Measurements from ENCODE around the gene RFTN1.
"Not testable (repeated sequence)": the region's sequence is repeated elsewhere in the genome, so short reads cannot be mapped to it uniquely, and the experiment has no call there.

RFTN1 gene

DNA sequence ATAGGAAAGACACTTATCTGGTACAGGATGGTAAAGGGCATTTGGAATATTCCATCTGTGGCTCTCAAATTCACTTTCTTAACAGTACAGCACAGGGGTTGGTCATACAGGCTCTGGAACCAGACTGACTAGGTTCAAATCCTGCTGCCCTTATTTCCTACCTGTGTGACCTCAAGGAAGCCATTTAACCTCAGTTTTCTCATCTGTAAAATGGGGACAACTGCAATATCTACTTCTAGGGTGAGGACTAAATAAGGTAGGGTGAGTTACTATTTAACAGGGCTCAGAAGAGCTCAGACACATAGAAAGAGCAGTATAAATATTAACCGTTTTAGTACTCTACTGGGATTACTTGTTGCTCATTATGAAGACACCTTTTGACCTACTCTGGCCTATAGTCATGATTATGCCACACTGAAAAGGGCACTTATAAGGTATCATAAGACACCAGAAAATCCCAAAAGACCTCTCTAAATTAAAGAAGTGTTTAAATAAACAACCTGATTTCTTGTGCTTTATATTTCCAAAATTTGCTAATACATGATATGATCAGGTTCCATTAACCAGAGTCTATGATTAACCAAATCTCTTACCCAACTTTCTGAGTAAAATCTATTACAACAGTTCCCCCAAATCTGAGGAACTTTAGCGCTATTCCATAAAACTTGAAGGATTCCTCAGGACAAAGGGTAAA is 6.5 kb downstream of the RFTN1 start:
- no peak for DNase-seq

DNA sequence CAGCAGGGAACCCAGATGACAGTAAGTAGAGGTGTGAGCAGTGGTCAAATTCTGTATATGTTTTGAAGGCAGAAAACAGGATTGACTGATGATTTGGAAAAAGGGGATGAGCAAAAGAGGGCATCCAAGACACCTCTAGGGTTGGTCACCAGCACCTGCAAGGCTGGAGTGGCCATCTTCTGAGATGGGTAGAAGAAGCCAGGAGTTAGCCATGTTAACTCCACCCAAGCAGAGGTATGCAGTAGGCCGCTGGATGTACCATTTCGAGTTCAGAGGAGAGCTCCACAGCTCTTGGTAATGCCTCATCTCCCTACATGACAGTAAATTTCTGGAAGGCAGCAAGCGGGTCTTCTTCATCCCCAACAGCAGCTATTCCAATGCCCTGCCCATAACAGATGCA is 7.0 kb downstream of the RFTN1 start:
- DNase-seq: no peak

DNA sequence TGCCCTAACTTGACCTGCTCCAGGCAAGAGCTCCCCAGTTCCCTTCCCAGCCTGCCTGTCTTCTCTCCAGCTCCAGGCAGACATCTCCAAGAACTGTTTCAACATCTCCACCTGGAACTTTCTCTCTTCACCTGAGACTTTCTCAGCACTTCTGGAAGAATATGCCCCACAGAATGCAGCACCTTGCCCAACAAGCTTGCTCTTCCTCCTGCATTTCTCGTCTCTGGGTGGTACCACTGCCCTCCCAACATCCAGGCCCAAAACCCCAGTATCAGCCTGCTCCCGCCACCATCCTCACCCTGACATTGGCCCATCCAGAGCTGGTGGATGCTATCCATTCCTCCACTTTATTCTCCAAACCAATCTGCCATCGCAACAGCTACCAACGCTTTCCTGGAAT is 8.8 kb downstream of the RFTN1 start:
- DNase-seq: no peak

DNA sequence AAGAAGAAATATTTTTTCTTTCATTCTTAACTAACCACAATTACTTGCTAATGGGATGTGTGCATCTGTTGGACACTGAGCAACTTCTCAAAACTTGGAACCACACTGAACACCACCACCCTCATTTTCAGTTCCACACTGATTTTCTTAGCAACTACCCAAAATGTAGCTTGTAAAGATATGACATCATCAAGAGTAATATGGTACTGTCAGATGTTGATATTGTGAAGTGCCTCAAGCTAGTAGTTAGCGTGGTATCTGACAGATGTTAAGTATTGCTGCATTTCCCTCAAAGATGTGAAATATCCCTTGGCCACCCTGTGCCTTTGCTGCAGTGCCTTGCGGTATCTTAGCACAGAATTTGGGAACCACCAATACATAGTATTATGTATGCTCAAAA is 9.3 kb downstream of the RFTN1 start:
- no peak for DNase-seq

DNA sequence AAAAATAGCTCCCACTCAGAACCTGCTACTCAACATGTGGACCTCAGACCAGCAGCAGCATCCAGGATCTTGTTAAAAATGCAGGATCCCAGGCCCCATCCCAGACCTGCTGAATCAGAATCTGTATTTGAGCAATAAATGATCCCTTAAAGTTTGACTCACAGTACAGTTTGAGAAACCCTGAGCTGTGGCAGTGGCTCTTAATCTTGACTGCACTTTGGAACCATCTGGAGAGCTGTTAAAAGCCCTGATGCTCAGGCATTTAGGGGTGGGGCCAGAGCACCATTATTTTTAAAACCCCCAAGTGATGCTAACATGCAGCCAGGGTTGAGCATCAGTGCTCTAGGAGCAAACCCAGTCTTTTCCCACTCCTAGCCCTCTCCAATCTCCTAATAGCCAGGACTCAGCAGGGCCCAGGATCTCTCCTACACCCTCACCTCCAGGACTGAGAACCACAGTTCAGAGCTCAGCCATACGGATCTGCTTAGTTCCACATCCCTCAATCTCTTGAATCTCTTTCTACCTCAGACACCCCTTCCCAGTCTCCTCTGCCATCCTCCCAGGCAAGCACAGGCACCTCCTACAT is 10.2 kb downstream of the RFTN1 start:
- DNase-seq: no peak

DNA sequence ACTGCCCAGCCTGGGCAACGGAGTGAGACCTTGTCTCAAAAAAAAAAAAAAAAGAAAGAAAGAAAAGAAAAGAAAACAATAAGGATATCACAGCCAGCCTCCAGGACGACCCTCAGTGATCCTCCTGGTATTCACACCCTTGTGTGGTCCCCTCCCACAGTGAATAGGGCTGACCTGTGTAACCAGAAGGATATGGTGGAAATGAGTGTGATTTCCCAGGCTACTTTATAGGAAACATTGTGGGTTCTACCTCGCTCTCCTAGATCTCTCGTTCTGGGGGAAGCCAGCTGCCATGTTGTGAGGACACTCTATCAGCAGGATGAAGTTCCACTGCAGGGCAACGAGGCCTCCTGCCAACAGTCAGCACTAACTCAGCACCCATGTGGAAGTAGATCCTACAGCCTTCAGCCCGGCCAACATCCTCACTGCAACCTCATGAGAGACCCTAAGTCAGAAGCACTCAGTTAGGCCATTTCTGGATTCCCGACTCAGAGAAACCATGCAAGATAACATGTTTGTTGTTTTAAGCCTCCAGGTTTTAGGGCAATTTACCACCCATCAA is 11.1 kb downstream of the RFTN1 start:
- DNase-seq: no peak

DNA sequence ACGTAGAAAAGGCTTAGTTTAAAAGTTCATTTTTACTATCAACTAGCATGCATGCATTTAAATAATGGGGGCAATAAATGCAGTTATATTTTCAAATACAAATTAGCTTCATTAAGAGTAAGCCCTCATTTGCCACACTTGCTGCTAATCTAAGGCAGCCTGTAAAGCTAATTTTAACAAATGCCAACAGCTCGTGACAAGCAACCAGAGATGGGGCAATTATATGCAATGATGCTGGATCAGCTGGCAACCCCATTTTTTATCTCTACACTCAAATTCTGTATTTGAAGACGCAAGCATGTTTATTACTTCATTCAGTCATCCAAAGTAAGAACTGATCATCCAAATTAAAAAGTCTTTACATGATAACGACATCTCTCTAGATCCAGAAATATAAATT is 12.1 kb downstream of the RFTN1 start:
- no peak for DNase-seq

DNA sequence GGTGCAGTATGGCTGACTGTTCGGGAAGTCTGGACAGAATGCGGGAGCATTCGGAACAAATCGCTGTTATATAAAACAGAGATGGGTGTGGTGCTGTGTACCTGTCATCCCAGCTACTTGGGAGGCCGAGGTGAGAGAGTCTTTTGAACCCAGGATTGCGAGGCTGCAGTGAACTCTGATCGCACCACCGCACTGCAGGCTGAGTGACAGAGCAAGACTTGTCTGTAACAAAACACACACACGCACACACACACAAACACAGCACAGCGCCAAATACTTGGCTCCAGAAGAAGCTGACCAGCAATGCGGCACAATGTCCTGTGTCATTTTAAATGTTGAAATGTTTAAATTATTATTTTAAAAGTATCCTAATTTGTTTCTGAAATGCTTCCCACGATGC is 12.6 kb downstream of the RFTN1 start:
- no peak for DNase-seq

DNA sequence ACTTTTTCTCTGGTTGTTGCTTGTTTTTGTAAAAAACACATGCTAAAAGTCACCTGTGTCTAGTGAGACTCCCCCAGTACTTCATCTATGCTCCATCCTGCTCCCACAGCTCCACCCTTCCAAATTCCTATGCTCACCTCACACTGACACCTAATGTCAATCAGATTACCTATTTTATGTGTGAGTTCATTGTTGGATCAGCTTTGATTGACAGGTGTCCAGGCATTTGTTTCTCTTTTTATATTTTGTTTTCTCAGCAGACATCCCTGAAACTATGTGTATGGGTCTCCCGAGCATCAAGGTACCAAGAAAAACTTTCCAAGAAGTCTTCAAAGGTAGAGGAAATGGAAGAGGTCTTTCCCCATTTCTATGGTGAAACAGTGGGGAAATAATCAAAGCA is 13.4 kb downstream of the RFTN1 start:
- DNase-seq: no peak

DNA sequence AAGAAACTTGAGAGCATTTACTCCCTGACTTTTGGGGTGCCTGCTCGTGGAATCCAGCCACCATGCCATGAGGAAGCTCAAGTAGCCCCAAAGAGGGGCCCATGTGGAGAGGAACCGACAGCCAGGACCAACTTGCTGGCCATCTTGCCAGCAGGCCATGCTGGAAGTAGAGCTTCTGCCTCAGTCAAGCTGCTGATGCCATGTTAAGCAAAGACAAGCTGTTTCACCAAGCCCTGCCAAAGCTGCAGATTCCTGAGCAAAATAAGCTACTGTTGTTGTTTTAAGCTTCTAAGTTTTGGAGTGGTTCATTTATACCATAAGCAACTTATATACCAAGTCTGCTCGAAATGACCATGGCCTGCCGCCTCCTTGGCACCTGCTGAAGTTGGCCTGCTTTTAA is 14.1 kb downstream of the RFTN1 start:
- DNase-seq: no peak

DNA sequence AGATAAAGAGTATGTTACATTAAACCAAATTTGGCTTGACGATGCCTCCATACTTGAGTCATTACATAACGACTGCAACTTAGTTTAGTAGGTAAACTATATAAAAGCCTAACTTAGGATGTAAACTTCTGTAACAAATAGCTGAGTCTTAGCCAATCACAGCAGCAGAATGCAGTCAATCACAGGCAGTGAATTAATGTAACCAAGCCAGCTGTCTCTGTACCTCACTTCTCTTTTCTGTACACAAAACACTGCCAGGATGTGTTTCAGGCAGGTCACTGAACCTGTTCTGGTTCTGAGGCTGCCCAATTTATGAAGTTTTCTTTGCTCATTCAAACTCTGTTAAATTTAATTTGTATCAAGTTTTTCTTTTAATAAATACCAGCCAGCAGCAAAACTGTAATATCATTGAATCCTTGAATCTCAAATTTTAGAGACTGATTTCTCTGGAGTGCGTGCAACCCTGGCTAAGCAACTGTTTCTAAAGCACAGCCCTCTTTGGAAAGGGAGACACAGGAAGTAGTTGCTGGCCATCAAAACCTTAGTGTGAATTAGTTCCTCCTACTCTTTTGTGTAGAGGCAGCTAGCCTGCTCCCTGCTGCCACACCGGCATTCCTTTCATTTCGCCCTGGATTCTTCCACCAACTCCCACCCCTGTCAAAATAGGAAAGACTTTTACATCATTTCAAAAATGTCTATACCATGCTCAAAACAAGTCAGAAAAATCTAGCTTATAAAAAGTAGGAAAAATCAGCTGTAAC is 15.2 kb downstream of the RFTN1 start:
- DNase-seq: no peak

DNA sequence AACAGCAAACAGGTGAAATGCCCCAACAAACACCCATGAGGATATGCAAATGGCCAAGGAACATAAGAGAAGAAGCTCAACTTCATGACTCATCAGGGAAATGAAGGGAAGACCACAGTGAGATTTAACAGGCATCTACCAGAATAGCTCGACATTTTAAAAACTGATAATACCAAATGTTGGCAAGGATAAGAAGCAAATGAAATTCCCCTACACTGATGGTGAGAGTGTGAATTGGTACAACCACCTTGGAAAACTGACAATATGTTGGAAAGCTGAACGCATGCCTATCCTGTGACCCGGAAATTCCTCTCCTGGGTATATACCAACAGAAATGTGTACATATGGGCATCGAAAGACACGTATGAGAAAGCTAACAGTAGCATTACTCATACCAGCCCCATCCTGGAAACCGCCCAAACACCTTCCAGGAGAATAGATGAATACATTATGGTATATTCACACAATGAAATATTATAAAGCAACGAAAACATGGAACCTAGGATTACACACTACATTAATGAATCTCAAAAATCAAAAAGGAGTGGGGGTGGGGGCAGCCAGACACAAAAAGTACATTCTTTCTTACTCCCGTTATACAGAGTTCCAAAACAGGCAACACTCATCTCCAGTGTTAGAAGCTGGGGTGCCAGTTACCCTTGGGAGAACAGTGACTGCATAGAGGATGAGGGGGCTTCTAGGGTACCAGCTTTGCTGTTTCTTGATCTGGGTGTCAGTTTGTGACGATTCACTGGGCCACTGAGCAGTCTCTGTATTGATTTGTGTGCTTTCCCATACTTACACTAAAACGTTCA is 16.9 kb downstream of the RFTN1 start:
- no peak for DNase-seq

DNA sequence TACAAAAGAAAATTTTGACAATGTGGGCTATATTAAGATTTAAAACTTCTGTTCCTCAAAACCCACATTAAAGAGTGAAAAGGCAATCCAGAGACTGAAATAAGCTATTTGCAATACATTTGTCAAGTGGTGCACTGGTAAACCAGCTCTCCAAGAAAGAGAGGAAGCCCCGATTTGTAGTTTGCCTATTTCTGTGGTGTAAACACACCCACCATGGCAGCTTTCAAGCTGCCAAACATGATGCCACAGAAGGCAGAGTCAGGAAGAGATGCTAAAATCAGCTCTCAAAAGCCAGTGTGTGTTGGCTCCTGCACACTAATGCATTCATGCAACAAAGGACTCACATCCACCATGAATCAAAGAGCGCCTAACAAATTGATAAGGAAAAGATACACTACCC is 17.5 kb downstream of the RFTN1 start:
- DNase-seq: peak; percentile 35

DNA sequence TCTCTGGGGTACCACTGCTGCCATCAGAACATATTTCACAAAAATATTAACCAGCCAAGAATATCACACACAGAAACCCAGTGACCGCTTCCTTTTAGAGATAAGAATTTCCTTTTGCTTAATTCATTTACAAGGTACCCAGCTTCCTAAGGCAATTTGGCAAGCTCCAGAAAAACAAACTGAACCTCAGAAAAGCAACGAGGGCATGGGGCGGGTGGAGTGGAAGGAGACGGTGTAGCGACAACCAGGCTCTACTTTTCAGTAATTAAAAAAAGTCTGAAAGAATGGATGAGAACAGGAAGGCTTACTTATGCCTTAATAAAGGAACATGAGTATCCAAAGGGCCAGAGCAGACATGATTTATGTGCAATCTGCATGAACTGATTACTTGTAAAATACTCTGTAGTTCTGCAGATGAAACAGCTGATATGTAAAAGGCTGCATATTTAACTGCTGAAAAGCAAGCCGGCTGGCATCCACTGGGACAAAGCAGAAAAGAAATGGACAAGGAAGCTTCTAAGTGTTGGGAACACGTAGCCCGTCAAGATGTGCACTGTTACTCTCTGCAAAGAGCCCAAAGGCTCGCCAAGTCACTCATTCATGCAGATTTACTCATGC is 18.6 kb downstream of the RFTN1 start:
- DNase-seq: no peak

DNA sequence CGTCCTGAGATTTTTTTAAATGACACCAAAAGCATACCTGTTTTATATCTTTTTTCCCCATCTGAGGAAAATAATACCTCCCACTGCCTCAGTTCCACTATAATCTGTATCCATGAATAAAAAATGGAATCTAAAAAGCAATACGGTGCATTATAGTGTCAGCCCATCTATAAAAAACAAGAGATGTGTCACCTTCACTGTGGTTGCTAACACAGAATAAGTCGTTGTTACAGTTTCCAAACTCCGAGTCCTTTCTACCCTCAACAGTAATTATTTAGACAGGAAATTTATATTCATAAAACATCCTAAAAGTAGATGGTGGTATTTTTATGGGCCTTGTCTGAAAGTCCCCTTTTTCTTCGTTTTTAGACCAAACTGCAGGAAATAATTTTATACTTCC is 19.4 kb downstream of the RFTN1 start:
- no peak for DNase-seq

DNA sequence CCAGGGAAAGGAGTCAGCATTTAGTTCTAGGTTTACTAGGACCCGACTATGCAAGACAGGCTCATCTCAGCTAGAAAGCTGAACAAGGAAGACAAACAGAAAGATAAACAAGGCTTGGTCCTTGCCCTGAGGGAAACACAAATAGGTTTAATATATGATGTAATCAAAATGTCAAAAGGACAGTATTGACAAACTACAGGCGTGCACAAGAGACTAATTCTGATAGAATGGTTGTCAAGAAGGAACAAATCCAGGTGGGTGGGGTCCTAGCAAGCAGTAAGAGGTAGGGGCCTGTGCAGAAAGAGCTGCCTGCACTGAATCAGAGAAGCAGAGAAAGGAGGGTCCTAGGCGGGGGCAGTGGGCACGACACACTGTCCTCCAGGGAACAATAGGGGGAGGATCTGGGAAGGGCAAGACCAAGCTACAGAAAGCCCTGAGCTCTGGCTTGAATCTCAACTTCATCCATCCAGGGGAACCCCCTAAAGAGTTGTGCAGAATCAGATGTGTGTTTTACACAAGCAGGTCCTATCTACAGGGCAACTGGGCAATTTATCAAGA is 23.4 kb downstream of the RFTN1 start:
- no peak for DNase-seq

DNA sequence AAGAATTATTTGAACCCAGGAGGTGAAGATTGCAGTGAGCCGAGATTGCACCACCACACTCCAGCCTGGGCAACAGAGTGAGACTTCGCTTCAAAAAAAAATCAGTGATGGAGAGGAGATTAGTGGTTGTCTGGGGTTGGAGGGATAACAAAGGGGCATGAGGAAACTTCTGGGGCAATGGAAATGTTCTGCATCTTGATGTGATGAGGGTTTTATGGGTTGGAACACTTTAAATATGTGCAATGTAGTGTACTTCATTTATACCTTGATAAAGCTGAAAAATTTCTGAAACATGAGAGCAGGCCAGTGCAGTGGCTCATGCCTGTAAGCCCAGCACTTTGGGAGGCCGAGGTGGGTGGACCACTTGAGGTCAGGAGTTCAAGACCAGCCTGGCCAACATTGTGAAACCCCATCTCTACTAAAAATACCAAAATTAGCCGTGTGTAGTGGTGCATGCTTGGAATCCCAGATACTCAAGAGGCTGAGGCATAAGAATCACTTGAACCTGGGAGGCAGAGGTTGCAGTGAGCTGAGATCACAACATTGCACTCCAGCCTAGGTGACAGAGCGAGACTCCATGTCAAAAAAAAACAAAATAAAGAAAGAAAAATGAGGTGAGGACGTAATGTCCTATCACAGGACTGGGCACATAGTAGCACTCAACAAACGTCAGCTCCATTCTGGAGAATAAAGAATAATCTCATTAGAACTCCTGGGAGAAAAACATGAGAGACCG is 24.0 kb downstream of the RFTN1 start:
- not testable (repeated sequence) for DNase-seq

DNA sequence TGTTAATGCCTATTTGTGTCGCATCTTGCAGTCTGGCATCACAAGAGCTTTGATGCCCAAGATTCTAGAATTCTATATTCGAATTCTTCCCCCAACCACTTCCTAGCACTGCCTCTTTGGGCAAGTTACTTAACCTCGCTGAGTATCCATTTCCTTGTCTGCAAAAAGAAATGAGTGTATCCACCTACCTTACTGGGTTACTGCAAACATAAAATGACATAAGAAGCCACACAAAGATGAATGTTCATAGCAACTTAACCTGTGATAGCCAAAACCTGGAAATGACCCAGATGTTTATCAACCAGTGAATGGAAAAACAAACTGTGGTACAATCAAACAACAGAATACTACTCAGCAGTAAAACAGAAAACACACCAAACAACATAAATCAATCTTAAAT is 24.9 kb downstream of the RFTN1 start:
- DNase-seq: no peak

DNA sequence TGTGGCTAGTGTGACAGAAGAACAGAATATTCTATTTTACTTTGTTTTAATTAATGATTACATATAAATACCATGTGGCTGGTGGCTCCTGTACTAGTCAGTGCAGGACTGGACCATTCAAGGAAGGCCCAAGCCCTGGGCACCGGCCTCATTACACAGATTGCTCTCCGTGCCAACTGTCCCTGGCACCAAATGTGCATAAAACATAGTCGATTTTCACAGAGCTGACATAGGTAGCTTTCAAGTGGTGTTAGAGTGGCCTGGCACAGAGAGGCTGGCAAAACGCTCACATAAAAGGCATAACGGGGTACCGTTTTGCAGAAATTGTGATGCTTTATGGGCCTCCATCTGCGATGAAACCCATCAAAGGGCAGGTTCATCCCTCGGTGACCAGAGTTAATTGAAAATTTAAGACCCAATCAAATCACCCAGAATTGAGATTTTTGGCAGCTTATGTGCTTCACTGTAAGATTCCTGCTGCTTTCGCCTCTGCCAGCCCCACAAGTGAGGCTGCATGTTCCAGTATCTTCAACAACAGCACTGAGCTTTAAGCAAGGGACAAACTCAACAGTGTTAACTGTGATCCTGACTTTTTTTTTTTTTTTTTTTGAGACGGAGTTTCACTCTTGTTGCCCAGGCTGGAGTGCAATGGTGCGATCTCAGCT is 25.9 kb downstream of the RFTN1 start:
- DNase-seq: no peak

DNA sequence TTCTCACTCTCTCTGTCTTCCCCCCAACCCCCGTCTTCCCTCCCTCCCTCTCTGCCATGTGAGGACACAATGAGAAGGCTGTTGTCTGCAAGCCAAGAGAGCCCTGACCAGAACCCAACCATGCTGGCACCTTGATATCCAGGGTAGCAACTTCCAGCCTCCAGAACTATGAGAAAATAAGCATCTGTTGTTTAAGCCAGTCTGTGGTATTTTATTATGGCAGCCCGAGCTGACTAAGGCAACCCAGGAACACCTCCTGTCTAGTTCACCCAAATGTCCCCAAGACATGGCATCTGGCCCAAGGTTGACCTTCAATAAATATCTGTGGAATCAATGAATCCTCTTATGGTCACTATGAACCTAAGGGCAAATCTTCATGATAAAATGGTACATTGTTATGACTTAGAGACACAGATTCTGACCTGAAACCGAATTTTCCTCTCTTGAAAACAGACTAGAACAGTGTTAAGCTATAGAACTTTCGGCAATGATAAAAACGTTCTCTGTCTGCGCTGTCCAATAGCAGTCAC is 26.5 kb downstream of the RFTN1 start:
- DNase-seq: no peak

DNA sequence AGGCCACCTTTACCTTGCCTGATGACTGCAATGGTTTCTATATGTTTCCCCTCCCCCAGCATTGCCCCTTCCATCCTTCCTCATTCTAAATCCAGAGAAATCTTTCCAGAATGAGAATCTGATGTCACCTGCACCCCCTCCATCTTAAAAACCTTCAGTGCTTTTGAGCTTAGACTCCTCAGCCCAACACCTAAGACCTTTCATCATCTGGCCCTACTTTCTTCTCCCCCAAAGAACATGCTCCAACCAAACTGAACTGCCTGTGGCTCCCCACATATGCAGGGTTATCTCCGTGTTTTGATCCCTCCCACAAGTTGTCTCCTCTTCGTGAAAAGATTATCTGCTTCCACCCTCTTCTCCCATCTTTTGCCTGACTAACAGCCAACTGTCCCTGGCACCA is 27.3 kb downstream of the RFTN1 start:
- DNase-seq: no peak
